Measurements from ENCODE around the gene DPEP2.

DNA sequence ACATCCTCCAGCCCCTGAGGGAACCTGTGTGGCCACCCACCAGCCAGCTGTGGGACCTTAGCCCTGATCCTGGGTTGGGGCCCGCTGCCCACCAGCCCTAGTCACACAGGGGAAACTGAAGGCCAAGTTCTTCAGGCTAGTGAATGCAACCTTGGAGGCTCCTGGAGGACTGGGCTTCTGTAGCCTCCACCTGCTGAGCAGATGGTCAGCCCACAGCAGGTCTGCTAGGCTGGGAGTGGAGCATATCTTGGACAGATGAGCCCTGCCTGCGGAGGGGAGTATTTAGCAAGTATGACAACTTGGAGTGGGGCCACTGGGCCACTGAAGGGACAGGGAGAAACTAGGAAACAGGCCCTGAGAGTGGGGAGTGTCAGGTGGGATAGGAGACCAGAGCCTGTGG lies 23.1 kb downstream of the DPEP2 start:
- TF ChIP-seq, protein P1, sequence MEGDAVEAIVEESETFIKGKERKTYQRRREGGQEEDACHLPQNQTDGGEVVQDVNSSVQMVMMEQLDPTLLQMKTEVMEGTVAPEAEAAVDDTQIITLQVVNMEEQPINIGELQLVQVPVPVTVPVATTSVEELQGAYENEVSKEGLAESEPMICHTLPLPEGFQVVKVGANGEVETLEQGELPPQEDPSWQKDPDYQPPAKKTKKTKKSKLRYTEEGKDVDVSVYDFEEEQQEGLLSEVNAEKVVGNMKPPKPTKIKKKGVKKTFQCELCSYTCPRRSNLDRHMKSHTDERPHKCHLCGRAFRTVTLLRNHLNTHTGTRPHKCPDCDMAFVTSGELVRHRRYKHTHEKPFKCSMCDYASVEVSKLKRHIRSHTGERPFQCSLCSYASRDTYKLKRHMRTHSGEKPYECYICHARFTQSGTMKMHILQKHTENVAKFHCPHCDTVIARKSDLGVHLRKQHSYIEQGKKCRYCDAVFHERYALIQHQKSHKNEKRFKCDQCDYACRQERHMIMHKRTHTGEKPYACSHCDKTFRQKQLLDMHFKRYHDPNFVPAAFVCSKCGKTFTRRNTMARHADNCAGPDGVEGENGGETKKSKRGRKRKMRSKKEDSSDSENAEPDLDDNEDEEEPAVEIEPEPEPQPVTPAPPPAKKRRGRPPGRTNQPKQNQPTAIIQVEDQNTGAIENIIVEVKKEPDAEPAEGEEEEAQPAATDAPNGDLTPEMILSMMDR (IDR thresholded peaks at IDR 0.05): no peak
- TF ChIP-seq POLR2A (IDR thresholded peaks at IDR 0.05): no peak
